GM19351 (cell line): ENCODE data around the gene ZRANB3.

Experiments used
- ATAC-seq: cut with Tn5 transposase; IDR thresholded peaks from one replicate; pipeline ENCODE4 v1.9.1; 2021; ENCODE audit warnings: mild to moderate bottlenecking, moderate library complexity; ENCODE audit not compliant: unreplicated experiment

The ZRANB3 gene

DNA sequence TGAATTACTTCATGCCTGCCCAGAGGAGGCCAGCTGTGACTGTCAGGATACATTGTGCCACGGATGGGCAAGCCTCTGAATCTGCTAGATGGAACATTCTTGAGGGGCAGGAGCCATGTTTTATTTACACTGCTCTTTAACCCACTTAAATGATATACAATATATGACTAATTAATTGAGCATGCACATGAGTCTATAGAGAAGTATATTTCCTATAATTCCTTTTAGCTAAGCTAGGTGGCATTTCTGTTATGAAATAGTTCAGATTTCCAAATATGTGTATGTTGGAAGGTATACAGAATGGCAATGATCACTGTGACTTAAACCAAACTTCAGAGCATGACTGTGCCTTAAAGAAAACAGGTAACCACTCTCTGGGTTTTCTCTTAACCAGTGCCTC is 347.2 kb downstream of the ZRANB3 start:
- ATAC-seq = no peak

DNA sequence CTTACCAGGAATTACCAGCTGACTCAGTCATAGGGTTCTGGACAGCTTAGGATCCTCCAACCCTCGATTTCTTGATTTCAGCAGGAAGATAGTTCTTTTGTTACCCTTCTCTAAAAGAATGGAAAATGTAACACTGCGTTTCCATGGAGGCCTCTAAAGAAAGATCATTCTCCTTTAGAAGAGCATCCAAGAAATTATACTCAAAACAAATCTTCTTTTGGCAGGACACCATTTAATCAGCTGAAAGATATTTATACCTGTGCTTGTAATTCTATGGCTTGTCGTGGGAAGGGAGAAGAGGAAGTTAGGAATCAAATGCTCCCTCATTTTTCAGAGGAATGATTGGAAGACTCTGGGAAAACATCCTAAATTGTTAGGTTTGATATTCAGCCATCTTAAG is 348.4 kb downstream of the ZRANB3 start:
- ATAC-seq = no peak

DNA sequence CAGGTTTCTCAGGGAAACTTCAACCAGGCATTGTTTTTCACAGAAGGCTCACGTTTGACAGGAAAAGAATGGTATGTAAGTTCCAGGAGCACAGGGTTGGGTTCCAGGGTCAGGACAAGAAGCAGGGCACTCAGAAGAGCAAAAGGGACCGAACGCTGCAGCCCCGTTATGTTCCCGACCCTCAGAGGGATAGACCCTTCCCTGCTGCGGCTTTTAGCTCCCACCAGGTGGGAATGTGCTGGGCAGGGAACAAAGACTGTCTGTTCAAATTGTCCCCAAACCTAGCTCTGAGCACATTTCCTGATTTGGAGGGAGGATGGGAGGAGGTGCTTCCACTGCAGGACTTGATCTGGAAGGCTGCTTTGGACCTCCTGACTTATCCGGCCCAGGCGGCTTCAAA is 348.8 kb downstream of the ZRANB3 start:
- no peak for ATAC-seq

DNA sequence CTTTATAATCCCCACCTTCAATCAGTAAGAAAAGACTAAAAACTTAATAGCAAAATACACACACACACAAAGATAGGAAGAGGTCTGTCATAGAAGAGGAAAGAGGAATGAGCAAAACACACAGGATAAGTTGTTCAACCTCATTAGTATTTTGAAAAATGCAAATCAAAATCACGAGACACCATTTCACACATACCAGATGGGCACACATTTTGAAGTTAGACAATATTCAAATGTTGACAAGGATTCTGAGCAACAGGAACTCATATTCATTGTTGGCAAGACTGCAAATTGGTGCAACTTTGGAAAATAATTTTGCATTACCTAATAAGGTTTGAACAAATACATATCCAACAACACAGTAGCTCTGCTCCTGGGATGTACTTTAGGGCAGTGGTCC is 351.3 kb downstream of the ZRANB3 start:
- ATAC-seq = no peak

DNA sequence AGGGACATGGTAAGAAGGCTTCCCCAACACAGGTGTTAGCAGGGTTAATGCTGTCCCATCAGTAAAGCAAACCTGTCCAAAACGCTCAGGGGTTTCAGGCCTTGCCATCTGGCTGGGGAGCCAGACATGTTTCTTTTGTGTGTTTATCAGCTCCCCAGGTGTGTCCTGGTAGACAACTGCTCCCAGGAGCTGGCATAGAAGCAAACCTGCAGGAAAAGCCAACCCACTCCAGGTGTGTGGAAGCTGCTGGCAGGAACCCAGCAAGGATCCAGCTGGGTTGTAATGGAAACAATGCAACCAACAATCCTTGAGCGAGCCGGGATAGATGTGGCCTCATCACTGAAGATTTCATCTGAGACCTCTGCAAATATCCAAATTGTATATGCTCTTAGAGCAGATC is 355.8 kb downstream of the ZRANB3 start:
- ATAC-seq = no peak

DNA sequence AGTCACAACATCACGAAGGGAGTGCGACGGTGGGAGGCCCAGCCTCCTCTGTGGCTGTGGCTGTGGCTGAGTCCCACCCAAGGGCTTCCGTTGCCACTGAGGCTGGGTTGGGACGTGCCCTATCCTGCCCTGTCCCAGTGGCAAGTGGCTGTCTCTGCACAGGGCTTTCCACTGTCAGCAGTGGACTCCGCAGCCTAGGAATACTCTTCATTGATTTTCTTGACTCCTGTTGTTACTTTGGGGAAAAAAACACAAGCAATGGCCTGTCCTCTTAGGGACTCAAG is 356.3 kb downstream of the ZRANB3 start:
- no peak for ATAC-seq

DNA sequence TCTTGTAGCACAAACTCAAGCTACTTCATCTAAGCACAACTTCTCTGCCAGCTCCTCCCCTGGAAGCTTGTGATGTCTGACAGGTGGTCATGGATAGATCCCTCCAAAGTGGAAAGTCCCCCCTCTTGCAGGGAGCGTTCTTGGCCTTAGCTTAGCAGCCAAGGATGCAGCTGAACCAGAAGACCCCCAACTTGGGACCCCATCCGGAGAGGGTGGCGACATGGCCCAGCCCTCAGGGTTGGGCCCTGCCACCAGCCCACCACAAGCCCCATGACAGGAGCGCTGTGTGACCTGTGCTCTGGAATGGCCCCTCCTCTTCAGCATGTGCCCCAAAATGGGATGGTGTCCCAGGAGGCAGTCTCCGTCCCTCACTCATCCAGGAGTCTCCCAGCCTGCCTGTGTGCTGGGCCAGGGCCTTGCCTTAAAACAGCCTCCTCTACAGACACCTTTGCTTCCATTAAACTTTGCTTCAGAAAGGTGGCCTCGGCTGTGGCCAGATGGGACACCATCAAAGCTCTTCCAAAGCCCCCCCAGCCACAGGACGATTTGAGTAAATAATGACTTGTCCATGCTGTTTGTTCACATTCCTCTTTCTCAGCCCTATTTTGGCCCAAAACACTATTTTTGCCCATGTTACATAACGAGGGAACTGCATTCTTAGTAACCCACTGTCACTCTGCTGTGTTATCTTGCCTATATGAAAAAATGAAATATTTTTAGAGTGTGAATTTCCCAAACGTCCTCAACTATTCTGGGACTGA is 356.8 kb downstream of the ZRANB3 start:
- no peak for ATAC-seq

DNA sequence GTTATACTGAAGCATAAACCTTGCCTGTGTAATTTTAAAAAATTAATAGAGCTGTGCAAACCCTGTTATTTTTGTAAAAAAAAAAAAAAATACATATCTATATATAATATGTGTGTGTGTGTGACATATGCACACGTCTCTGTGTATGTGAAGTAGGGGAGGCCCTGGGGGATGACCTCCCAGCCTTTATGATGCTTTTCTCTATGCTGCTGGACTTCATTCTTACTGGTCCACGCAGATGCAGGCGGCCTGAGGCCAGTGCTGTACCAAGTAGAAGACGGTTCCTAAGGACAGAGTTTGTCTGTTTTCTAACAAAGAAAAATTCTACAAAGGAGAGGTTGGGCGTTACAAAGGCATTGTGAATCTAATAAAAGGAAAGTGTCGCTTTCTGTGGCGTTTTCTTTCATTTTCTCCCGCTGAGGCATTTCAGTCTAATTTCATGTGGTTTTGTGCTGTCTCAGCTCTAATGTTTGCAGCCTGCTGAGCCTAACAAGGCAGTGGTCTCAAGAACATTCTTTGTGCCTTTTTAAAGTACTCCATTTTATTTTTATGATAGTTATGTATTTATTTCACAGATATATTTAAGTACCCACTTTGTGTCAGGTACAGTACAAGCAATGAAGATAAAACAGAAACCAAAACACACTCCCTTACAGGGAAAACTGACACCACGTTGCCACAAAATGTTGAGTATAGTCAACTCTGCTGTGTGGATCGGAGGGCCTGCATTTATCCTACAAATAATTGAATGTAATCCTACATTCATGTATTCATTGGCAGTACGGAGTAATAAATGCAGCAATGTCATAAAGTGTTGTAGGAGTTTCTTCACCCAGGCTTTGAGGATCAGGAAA is 360.9 kb downstream of the ZRANB3 start:
- ATAC-seq = no peak

DNA sequence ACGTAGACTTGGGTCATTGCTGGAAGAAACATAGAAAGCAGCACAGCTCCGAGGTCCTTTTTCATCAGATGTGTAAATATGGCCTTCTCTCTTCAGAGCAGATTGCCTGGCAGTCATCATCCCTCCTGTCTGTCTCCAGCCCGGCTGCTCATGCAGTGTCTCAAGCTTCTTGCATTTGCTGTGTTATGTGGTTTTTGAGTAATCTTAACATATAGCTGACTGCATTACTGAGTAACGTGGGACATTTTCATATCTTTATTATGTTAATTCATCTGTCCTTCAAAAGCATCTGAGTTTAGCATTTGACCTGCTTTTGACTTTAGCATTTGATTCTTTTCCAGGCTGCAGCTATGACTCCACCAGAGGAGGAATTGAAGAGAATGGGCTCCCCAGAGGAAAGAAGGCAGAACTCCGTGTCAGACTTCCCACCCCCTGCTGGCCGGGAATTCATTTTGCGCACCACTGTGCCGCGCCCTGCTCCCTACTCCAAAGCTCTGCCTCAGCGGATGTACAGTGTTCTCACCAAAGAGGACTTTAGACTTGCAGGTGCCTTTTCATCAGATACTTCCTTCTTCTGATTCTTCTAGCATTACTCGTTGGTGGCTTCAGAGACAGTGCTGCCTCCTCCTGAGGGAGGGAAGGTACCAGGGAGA is 362.7 kb downstream of the ZRANB3 start:
- no peak for ATAC-seq

DNA sequence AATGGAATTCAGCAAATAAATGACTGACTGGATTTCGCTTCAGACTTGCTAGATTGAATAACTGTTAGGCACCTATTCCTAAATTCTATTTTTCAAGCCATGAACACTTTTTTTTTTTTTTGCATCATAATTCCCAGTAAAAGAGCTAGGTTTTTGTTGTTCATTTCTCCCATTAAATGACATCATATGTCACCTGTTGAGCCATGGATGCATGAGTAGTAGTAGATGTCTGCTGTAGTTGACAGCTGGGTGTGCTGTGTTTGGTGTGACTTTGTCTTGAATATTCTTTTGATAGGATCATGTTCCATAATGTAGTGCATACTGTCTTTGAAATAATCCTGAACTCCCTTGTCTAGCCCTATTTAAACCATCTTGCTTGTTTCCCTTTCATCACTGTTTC is 363.7 kb downstream of the ZRANB3 start:
- ATAC-seq = no peak

DNA sequence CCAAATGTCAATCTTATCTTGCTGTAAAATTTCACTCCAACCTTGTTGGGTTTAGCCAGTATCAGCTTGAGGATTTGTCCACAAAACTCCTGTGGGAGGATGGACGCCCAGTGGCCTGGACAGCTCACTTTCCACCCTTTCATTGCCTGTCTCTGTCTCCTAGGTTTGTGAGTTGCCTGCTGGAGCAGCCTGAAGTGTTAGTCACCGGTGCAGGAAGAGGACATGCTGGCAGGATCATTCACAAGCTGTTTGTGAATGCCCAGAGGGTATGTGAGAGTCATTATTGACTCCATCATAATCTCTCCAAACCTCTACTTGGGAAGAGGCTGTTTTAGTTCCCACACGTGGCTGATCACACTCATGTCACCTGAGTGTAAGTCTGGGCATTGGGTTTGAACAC is 366.6 kb downstream of the ZRANB3 start:
- ATAC-seq = no peak

DNA sequence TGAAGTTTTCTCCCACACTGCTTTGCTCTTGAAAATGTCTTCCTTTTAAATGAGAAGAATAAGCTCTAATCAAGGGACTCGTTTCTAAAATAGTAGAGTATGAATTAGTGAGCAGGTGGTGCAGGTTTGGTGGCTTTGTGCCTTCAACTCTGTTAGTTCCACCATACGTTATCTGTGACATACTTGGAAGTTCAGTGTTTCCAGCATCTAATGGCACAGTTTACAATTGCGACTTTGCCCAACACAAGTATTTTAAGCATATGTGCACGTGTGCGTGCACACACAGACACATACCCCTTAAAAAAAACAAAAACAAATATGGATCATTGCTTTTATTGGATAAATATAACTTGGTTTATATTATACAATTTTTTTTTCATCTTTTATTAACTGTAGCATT is 367.1 kb downstream of the ZRANB3 start:
- ATAC-seq = no peak

DNA sequence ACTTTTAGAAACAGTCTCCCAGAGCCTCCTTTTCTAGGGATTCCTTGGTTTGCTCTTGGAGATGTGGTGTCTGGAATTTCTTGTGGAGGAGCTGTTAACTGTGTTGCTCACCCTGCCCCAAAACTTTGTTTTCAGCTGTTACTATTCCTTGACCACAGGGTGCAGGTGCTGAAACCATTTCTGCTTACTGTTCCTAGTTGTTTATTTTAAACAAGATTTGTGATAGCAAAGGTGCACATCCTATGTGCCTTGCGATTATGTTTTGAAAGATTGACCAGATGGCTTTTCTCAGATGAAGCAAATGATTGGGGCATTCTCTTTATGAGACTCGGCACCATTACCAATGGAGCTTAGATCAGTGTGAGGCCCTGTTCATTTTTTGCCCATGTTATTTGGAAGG is 367.7 kb downstream of the ZRANB3 start:
- no peak for ATAC-seq

DNA sequence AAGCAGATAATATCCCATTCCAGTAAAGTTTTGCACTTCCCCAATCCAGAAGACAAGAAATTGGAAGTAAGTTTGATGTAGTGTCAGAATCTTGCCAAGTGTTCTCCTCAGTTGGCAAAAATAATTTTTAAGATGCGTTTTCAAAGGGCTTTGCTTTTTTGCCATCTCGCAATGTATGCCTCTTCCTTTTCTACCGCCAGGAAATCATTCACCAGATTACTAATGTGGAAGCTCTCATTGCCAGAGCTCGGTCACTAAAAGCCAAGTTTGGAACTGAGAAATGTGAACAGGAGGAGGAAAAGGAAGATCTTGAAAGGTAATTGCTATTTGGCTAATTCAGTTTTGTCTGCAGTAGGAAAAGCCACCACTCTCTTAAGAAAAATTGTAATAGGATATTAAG is 368.2 kb downstream of the ZRANB3 start:
- no peak for ATAC-seq

DNA sequence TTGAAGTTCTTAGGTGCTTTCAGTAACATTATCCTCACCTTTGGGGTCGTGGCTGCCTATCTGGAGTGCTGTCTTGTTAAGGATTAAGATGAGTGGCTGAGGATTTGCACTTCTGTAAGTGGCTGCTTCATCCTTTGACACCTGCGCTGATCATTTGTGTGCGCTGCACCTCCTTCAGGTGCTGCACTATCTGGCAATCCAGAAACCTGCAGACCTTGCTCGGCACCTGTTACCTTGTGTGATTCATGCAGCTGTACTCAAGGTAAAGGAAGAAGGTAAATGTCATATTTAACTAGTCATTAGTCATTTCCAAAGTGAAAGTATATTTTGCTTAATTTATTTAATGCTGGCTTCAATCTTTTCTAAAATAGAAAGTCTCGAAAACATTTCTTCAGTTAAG is 368.6 kb downstream of the ZRANB3 start:
- no peak for ATAC-seq

DNA sequence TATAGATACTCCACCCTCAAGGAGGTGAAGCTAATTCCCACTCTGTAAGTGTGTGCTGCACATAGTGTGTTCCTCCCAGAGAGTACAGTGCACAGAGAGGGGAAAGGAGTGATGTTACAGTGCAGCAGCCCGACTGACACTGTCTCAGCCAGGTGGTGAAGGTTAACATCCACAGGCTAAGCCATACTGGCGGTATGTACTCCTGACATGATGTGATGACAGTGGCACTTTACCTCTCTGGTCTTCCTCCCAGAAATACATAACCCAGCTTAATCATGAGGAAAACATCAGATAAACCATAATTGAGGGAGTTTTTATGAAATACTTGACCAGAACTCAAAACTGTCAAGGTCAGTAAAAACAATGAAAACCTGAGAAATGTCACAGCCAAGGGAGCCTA is 371.8 kb downstream of the ZRANB3 start:
- no peak for ATAC-seq

DNA sequence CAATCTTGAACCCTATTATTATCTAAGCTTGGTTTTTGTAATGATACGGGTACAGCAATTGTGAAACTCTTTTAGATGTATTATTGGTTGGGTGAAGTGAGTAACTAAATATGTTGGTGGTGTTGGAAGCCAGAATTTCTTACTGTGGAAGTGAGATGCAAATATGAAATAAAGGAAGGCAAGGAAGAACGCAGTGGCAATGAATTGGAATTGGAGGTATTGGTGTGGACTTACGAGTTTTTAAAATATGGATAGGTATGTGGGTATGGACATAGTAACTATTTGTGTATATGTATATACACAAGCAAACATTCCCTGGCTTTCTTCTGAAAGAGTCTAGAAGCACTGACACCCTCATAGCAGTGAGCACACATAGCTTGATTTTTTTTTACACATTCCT is 373.2 kb downstream of the ZRANB3 start:
- no peak for ATAC-seq

DNA sequence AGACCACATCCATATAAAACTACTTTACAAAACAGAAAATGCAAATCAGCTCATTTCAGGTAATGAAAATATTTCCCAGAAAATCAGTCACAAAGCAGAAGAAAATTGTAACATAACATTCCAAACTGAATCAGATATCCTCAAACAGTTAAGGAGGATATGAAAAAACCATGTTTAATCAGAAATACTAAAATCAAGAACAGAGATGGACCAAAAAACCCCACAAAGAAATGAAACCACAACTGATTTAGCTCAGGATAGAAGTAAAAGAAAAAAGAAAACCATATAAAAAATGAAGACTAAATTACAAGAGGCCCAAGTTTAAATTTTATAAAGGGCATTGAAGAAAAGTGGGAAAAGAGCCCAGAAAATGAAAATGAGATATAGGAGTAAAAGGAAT is 376.1 kb downstream of the ZRANB3 start:
- no peak for ATAC-seq

DNA sequence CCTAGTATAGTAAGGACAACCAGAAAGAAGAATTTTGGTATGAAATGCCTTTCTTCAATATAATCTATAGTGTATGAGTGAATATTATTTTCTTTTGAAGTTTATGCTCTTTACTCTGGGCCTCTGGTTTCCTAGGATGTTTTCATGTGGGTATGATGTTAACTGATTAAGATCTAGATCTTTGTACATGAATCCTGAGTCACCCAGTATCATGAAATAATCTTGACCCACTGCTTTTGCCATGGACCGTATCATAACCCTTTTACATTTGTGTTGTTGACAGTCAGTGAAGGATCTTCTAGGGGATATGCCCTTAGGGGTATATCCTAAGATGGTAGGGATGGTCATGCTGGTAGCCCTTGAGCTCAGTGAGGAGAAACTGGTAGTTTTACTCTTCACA is 378.7 kb downstream of the ZRANB3 start:
- ATAC-seq = no peak

DNA sequence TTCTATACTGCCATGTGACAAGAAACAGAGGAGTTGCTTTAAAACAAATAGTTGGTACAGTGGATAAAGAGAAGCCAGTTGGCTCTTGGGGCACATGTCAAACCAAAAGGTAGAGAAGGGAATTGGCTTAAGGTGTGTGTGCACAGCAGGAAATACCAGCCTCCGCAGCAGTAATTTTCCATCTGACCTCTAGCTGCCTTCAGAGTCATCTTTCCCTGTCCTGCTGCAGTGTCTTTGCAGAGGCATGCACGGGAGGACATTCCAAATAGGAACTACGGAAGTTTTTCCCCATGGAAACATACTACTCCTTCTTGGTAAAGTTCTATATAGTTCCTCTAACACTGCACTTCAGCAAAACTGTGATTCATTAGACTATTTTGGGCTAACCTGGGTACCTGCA is 379.4 kb downstream of the ZRANB3 start:
- no peak for ATAC-seq

DNA sequence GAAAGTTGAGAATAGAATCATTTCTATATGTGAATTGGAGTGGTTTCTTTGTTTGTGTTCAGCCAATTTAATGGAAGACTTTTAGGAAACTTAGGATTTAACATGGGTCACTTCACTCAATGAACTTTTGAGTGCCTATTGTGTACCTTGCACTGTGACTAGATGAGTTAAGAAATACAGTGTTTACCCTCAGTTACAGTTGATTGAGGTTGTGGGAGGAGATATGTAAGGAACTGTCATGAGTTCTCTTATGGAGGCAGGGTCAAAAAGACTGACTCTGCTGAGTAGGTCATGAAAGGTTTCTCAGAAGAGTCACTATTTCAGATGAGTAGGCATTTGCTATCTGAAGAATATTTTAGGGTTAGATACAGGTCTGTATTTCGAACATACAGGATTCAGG is 380.3 kb downstream of the ZRANB3 start:
- no peak for ATAC-seq

DNA sequence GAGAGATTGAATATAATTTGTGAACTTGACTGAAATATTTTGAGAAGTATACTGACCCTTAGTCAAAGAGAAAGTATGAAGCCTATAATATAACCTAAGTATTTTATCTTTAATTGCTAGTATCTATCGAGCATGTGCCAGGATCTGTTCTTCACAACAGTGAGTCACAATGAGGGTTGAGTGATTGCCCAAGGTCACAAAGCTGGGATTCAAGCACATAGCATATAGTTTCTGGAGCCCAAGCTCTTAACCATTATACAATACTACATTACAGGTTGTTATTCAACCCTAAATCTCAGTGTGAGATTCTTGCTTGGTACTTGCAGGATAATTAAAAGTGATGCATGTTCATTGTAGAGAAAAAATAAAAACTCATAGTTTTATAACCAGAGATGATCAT is 381.8 kb downstream of the ZRANB3 start:
- no peak for ATAC-seq
